ENCODE data around the gene NDFIP2. TPM values are rescaled to one million over a fixed set of nuclear protein-coding genes. Genes with fewer than 3 reads are reported as not detected.

The NDFIP2 gene
- total and polyA plus RNA-seq, 10 of the 15 experiments (the other 5 are each of a cell fraction or from before 2014, with no cell fraction given), result 17.9 to 57.2 (median 30.6) TPM

DNA sequence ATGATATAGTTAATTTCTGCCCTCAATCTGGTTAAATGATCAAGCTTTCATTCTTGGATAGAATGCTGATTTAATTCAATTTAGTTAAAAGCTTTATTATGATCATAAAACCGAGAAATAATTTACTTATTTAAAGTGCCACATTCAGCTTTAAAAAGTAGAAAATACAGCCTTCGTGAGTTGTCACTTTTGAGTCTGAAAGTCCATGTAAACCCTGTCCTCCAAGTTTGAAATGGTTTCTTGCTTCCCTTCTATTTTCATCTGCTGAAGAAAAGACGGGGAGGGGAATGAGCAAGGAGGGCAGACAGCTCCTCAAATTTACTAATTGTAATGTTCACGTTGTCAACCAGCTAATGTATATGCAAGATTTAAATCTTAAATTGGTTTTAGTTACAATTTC lies 59.5 kb downstream of the NDFIP2 start:
- TF ChIP-seq HCFC1 (IDR thresholded peaks at IDR 0.05; ENCODE audit: low read length) (no peak), SMAD1 (IDR thresholded peaks at IDR 0.05; ENCODE audit: low read depth, partially characterized antibody) (no peak), USF2 (IDR thresholded peaks at IDR 0.05; ENCODE audit: borderline replicate concordance, low read depth, low read length) (no peak), NFYB (IDR thresholded peaks at IDR 0.05; ENCODE audit: insufficient read depth, low read depth, low read length) (no peak), EZH2 (IDR thresholded peaks at IDR 0.05; ENCODE audit: borderline replicate concordance, control insufficient read depth, low read depth, low read length) (no peak), SMAD5 (IDR thresholded peaks at IDR 0.05; ENCODE audit: low read depth) (no peak), REST (IDR thresholded peaks at IDR 0.05; ENCODE audit: low read depth, low read length) (no peak), WRNIP1 (IDR thresholded peaks at IDR 0.05; ENCODE audit: borderline replicate concordance, low read depth, low read length) (no peak), CBX3 (IDR thresholded peaks at IDR 0.05; ENCODE audit: borderline replicate concordance, low read depth) (no peak), CTCF (IDR thresholded peaks at IDR 0.05 in 2 of 3, conservative IDR thresholded peaks at IDR 0.05 in 1 of 3; ENCODE audit: control insufficient read depth in 2 of 3, extremely low read depth in 1 of 3, insufficient read depth in 1 of 3, low read depth in 3 of 3, low read length in 3 of 3) (no peak), TCF7 (IDR thresholded peaks at IDR 0.05; ENCODE audit: borderline replicate concordance) (no peak), RELA (IDR thresholded peaks at IDR 0.05; ENCODE audit: borderline replicate concordance, partially characterized antibody) (no peak)

More for the DNA sequence above, 59.5 kb downstream of the NDFIP2 start:
- H3K4me3 ChIP-seq, result no peak overlapping the region
- no peak for DNase-seq (ENCODE audit: low read depth, low spot score)
- 73% methylated on average over 4 of the region's 4 CpGs for WGBS (ENCODE audit: insufficient coverage, insufficient replicate concordance, low lambda C conversion rate, missing lambda C conversion rate)
- FAIRE-seq, result no peak
- ChIA-PET RAD21 (ENCODE audit: unreplicated experiment) (interaction anchor here (0.7 to 7.9 kb wide), 18 partner anchors 9 to 205 kb away, joined by 3 to 435 read pairs (median 5); no protein-coding TSS in a partner anchor), SMC1A (ENCODE audit: uncharacterized antibody, unreplicated experiment) (interaction anchor here (0.7 to 7.9 kb wide), 32 partner anchors 10 to 483 kb away, joined by 3 to 427 read pairs (median 4); partner anchors contain the start of gene NDFIP2), POLR2A (interaction anchor here (1.1 to 1.5 kb wide), 2 partner anchors 116 to 117 kb away, joined by 3 to 6 read pairs; no protein-coding TSS in a partner anchor), CTCF (interaction anchor here (0.6 to 18.3 kb wide), 25 partner anchors 11 to 1477 kb away, joined by 3 to 564 read pairs (median 6); partner anchors contain the start of genes NDFIP2 and RBM26)
- no peaks in the 10 kb centered on the region for H3K9me3 ChIP-seq (replicated peaks; ENCODE audit: control insufficient read depth, insufficient read depth, low read length)
- H2AFZ ChIP-seq (ENCODE audit: control insufficient read depth, low read depth, low read length), result no peak overlapping the region
- no peak overlapping the region for H3K4me2 ChIP-seq (ENCODE audit: control insufficient read depth, insufficient read depth)
- H3K4me1 ChIP-seq (ENCODE audit: control insufficient read depth, insufficient read depth, low read length), result no peaks in the 10 kb centered on the region
- in situ Hi-C loops (cut with MboI), result no loop called here
- H3K36me3 ChIP-seq (ENCODE audit: control insufficient read depth in 2 of 2, insufficient read depth in 2 of 2, low read length in 1 of 2), result no peaks in the 10 kb centered on the region; a peak in 1 of 4 replicates
- no peaks in the 10 kb centered on the region for H3K79me2 ChIP-seq (ENCODE audit: control insufficient read depth, insufficient read depth, low read length)
- no peaks in the 10 kb centered on the region for H3K27me3 ChIP-seq (replicated peaks in 1 of 2; ENCODE audit: control insufficient read depth in 2 of 2, insufficient read depth in 2 of 2, low read length in 1 of 2)
- no peak for ATAC-seq
- H3K27ac ChIP-seq (ENCODE audit: control insufficient read depth, insufficient read depth), result no peak overlapping the region
- intact Hi-C loops (cut with micrococcal nuclease; ENCODE audit: unreplicated experiment), result loop anchor here (10.0 kb wide), 1 partner anchor 546 kb away; no protein-coding TSS in a partner anchor
- H4K20me1 ChIP-seq (ENCODE audit: control insufficient read depth, insufficient read depth), result no peaks in the 10 kb centered on the region
- no TSS peak for BruUV-seq (replicated peaks)
- H3K9ac ChIP-seq (ENCODE audit: control insufficient read depth, insufficient read depth, low read length), result no peak overlapping the region
